SK-N-SH (cell line): ENCODE results near the gene NLRP11. TPM values are rescaled to one million over a fixed set of nuclear protein-coding genes. Genes with fewer than 3 reads are reported as not detected.

Source experiments
- CTCF ChIA-PET: fragments of 300-600, 350-600 bp; formaldehyde crosslinking; extraction: SDS; loops from one replicate; lab custom pipeline; 2021; lab: Yijun Ruan, JAX
- POLR2A ChIA-PET: fragments of 350-600 bp; sonication (Branson Sonifier 250); formaldehyde crosslinking; extraction: SDS; loops from one replicate; lab custom pipeline; 2020; ENCODE audit warnings: antibody characterized with exemption, inconsistent platforms; lab: Yijun Ruan, JAX
- DNase-seq: peaks from one replicate; pipeline ENCODE4 v3.0.0; 2012
- H2AFZ ChIP-seq: fragments of 200-600 bp; sonication (generic); 2 replicates; pipeline ENCODE4 v1.8.1; 2016; ENCODE audit warnings: antibody characterized with exemption, mild to moderate bottlenecking, low read depth
- H3F3A ChIP-seq: fragments of 200-600 bp; sonication (generic); replicated peaks from 2 replicates; pipeline ENCODE3; 2016; ENCODE audit warnings: antibody characterized with exemption, mild to moderate bottlenecking; ENCODE audit not compliant: insufficient read depth
- H3K27ac ChIP-seq, 2 experiments: fragments of 200-500 bp in 1 of 2; fragments of 200-600 bp in 1 of 2; sonication (Bioruptor generic) in 1 of 2; sonication (generic), shearing (Covaris generic) in 1 of 2; 2 replicates each; pipeline versions ENCODE4 v1.5.1 to v1.6.1; 2014 to 2016; ENCODE audit warnings: low read depth in 2 of 2, inconsistent platforms in 1 of 2, low read length in 1 of 2, mild to moderate bottlenecking in 1 of 2, mixed read lengths in 1 of 2
- H3K27me3 ChIP-seq: fragments of 200-600 bp; sonication (generic), shearing (Covaris generic); 2 replicates; pipeline ENCODE4 v1.6.1; 2016; ENCODE audit warnings: mixed run types; ENCODE audit not compliant: insufficient read depth
- H3K36me3 ChIP-seq, 2 experiments: fragments of 200-500 bp in 1 of 2; fragments of 200-600 bp in 1 of 2; sonication (Bioruptor generic) in 1 of 2; sonication (generic) in 1 of 2; replicated peaks in 1 of 2; 2 replicates each; pipeline versions ENCODE3 to v1.5.1; 2014 to 2016; ENCODE audit warnings: low read length in 1 of 2, mild to moderate bottlenecking in 1 of 2; ENCODE audit not compliant: insufficient read depth in 2 of 2, control insufficient read depth in 1 of 2
- H3K4me1 ChIP-seq, 2 experiments: fragments of 200-500 bp in 1 of 2; fragments of 200-600 bp in 1 of 2; sonication (Bioruptor generic) in 1 of 2; sonication (generic), shearing (Covaris generic) in 1 of 2; 2 replicates each; pipeline versions ENCODE4 v1.5.1 to v1.6.1; 2014 to 2016; ENCODE audit warnings: low read depth in 1 of 2, low read length in 1 of 2, mixed run types in 1 of 2; ENCODE audit not compliant: insufficient read depth in 2 of 2, control insufficient read depth in 1 of 2
- H3K4me2 ChIP-seq: fragments of 200-600 bp; sonication (generic), shearing (Covaris generic); 2 replicates; pipeline ENCODE4 v1.6.1; 2017; ENCODE audit warnings: mixed run types
- H3K4me3 ChIP-seq, 2 experiments: fragments of 200-500 bp in 1 of 2; fragments of 200-600 bp in 1 of 2; sonication (Bioruptor generic) in 1 of 2; sonication (generic), shearing (Covaris generic) in 1 of 2; 2 replicates each; pipeline versions ENCODE4 v1.5.1 to v1.8.1; 2014 to 2016; ENCODE audit warnings: low read depth in 2 of 2, inconsistent platforms in 1 of 2, low read length in 1 of 2, mild to moderate bottlenecking in 1 of 2, mixed read lengths in 1 of 2, moderate library complexity in 1 of 2
- H3K79me2 ChIP-seq: fragments of 200-600 bp; sonication (generic); 2 replicates; pipeline ENCODE4 v1.8.1; 2017; ENCODE audit warnings: mild to moderate bottlenecking; ENCODE audit not compliant: insufficient read depth
- H3K9ac ChIP-seq: fragments of 200-600 bp; sonication (generic); 2 replicates; pipeline ENCODE4 v1.6.1; 2017; ENCODE audit warnings: mixed run types
- H3K9me2 ChIP-seq: fragments of 200-600 bp; sonication (generic); 2 replicates; pipeline ENCODE4 v1.6.1; 2017; ENCODE audit warnings: mixed run types
- H3K9me3 ChIP-seq: fragments of 200-600 bp; sonication (generic); 2 replicates; pipeline ENCODE4 v1.6.1; 2017; ENCODE audit warnings: mixed run types, mild to moderate bottlenecking, moderate library complexity
- H4K20me1 ChIP-seq: fragments of 200-600 bp; sonication (generic); 2 replicates; pipeline ENCODE4 v1.6.1; 2017; ENCODE audit warnings: mild to moderate bottlenecking, mixed run types; ENCODE audit not compliant: insufficient read depth
- CHD2 ChIP-seq: fragments of 150-350 bp; IDR thresholded peaks from 2 replicates; pipeline ENCODE4 v1.6.1; 2018; ENCODE audit warnings: low read length; ENCODE audit not compliant: partially characterized antibody
- FOXJ3 ChIP-seq: sonication (generic); formaldehyde crosslinking; IDR thresholded peaks from 2 replicates; pipeline ENCODE4 v1.5.1; 2020; ENCODE audit warnings: mild to moderate bottlenecking, missing genetic modification reagents
- IRF3 ChIP-seq: fragments of 150-350 bp; IDR thresholded peaks from 2 replicates; pipeline ENCODE4 v1.6.1; 2016; ENCODE audit warnings: mild to moderate bottlenecking, low read depth, low read length
- MAX ChIP-seq: IDR thresholded peaks from 2 replicates; pipeline ENCODE4 v1.4.0; 2012; ENCODE audit warnings: low read depth
- MEF2A ChIP-seq: IDR thresholded peaks from 2 replicates; pipeline ENCODE4 v1.4.0; 2012; ENCODE audit warnings: low read depth, borderline replicate concordance
- NFIC ChIP-seq: IDR thresholded peaks from 2 replicates; pipeline ENCODE4 v1.4.0; 2012; ENCODE audit warnings: borderline replicate concordance
- NRF1 ChIP-seq: IDR thresholded peaks from 2 replicates; pipeline ENCODE4 v1.6.1; 2012; ENCODE audit warnings: low read depth, mild to moderate bottlenecking, low read length
- PBX3 ChIP-seq: IDR thresholded peaks from 2 replicates; pipeline ENCODE4; 2012
- POLR2AphosphoS5 ChIP-seq: IDR thresholded peaks from 2 replicates; pipeline ENCODE4 v1.6.1; 2012; ENCODE audit warnings: low read depth, low read length
- REST ChIP-seq: IDR thresholded peaks from 2 replicates; pipeline ENCODE4 v1.6.1; 2012; ENCODE audit warnings: mild to moderate bottlenecking, low read depth, low read length, moderate library complexity
- SMC3 ChIP-seq: IDR thresholded peaks from 2 replicates; pipeline ENCODE4 v1.6.1; 2012; ENCODE audit warnings: low read depth, low read length, improper control_type of control experiment
- USF2 ChIP-seq: fragments of 150-350 bp; IDR thresholded peaks from 2 replicates; pipeline ENCODE4 v1.6.1; 2017; ENCODE audit warnings: antibody characterized with exemption, low read length, low read depth, borderline replicate concordance
- WGBS: methylation state at CpG from one replicate; pipeline ENCODE4 v1.1.6; 2017; ENCODE audit warnings: low lambda C conversion rate; 5-methylcytosine and 5-hydroxymethylcytosine counted together
- polyA plus RNA-seq, 3 experiments: library from polyadenylated mRNA; depleted of rRNA; stranded (reverse); fragments of >200 nt; gene quantifications; 2 replicates each; pipeline ENCODE4 v1.2.3, GENCODE V29; 2012

NLRP11 gene
- polyA plus RNA-seq, 1 of the 3 experiments (the other 2 are of a cell fraction): 0.02 TPM

GRCh38 chr19:55877211-55877610 lies 45.4 kb upstream of the NLRP11 start (continued):
- TF ChIP-seq IRF3 (no peak), POLR2AphosphoS5 (no peak), CHD2 (no peak), REST (no peak)
- TF ChIP-seq, all 33 proteins: peak for 0

- Histone ChIP-seq H3F3A (no peaks in the 10 kb centered on the region), H3K4me1 (no peaks in the 10 kb centered on the region), H3K4me2 (no peak overlapping the region), H3K27ac (no peak overlapping the region), H3K79me2 (no peaks in the 10 kb centered on the region), H3K4me3 (no peak overlapping the region), H4K20me1 (no peaks in the 10 kb centered on the region), H3K9me3 (no peaks in the 10 kb centered on the region), H2AFZ (no peak overlapping the region), H3K9ac (no peak overlapping the region), H3K9me2 (no peaks in the 10 kb centered on the region), H3K27me3 (peaks cover 22% of the 10 kb centered on the region; the same call in 1 of the 2 replicates), H3K36me3 (no peaks in the 10 kb centered on the region)
- ChIA-PET CTCF (no interaction called here), POLR2A (no interaction called here)
- DNase-seq: no peak
- TF ChIP-seq SMC3: no peak
- no peak for TF ChIP-seq NFIC
- WGBS: 5% methylated on average over 11 of the region's 11 CpGs
Observed at GRCh38 chr19:55870736-55871135, 38.9 kb upstream of the NLRP11 start.

- ChIA-PET CTCF (no interaction called here), POLR2A (no interaction called here)
- H3K9me3 ChIP-seq: no peaks in the 10 kb centered on the region
- no peaks in the 10 kb centered on the region for H3K36me3 ChIP-seq
- no peaks in the 10 kb centered on the region for H4K20me1 ChIP-seq
- H2AFZ ChIP-seq: no peak overlapping the region
- no peaks in the 10 kb centered on the region for H3K4me1 ChIP-seq
- H3K9me2 ChIP-seq: no peaks in the 10 kb centered on the region
- H3K9ac ChIP-seq: no peak overlapping the region
- TF ChIP-seq NRF1: no peak
- TF ChIP-seq IRF3: no peak
- TF ChIP-seq MAX: no peak
- no peak for TF ChIP-seq PBX3
- TF ChIP-seq MEF2A: no peak
- no peak for TF ChIP-seq FOXJ3
- no peak for TF ChIP-seq USF2
- no peak overlapping the region for H3K4me2 ChIP-seq
- no peaks in the 10 kb centered on the region for H3K79me2 ChIP-seq
- H3K27me3 ChIP-seq: peaks cover 19% of the 10 kb centered on the region; the same call in 1 of the 2 replicates
- no peak for DNase-seq
- WGBS: 9% methylated on average over 5 of the region's 7 CpGs
- no peak overlapping the region for H3K4me3 ChIP-seq
- no peaks in the 10 kb centered on the region for H3F3A ChIP-seq
- H3K27ac ChIP-seq: no peak overlapping the region
Observed at GRCh38 chr19:55867101-55867500, 35.3 kb upstream of the NLRP11 start.
